Activated CD4-positive, alpha-beta T cell treated with anti-CD3 and anti-CD28 coated beads, Interleukin-2, amount 50 U/mL, for 1 hour (primary cell): Measurements from ENCODE around the gene GALNT10.

Experiments
- DNase-seq: peaks from one replicate; pipeline ENCODE4 v3.0.0-alpha.2; 2020

GALNT10 gene

GRCh38 chr5:154410786-154411185 lies 220.3 kb downstream of the GALNT10 start:
- no peak for DNase-seq

- no peak for DNase-seq
Measured at GRCh38 chr5:154411338-154411737, 220.8 kb downstream of the GALNT10 start.

GRCh38 chr5:154412316-154412715 lies 221.8 kb downstream of the GALNT10 start:
- no peak for DNase-seq

- DNase-seq, result no peak
Measured at GRCh38 chr5:154412925-154413324, 222.4 kb downstream of the GALNT10 start.

GRCh38 chr5:154415114-154415513 lies 224.6 kb downstream of the GALNT10 start:
- no peak for DNase-seq

GRCh38 chr5:154418344-154418820 lies 227.8 kb downstream of the GALNT10 start:
- DNase-seq, result no peak

GRCh38 chr5:154419236-154419635 lies 228.7 kb downstream of the GALNT10 start:
- no peak for DNase-seq

GRCh38 chr5:154421868-154422267 lies 231.3 kb downstream of the GALNT10 start:
- no peak for DNase-seq

- DNase-seq, result no peak
Measured at GRCh38 chr5:154422298-154422697, 231.8 kb downstream of the GALNT10 start.

- DNase-seq, result no peak
Measured at GRCh38 chr5:154428208-154428607, 237.7 kb downstream of the GALNT10 start.

GRCh38 chr5:154429341-154429740 lies 238.8 kb downstream of the GALNT10 start:
- no peak for DNase-seq

- no peak for DNase-seq
Measured at GRCh38 chr5:154430466-154430865, 239.9 kb downstream of the GALNT10 start.

- no peak for DNase-seq
Measured at GRCh38 chr5:154430961-154431630, 240.6 kb downstream of the GALNT10 start.

- DNase-seq, result no peak
Measured at GRCh38 chr5:154435226-154435625, 244.7 kb downstream of the GALNT10 start.

GRCh38 chr5:154437281-154437965 lies 246.9 kb downstream of the GALNT10 start:
- no peak for DNase-seq

GRCh38 chr5:154440540-154440939 lies 250.0 kb downstream of the GALNT10 start:
- no peak for DNase-seq

- no peak for DNase-seq
Measured at GRCh38 chr5:154442801-154443200, 252.3 kb downstream of the GALNT10 start.

- DNase-seq, result peak; percentile 4
Measured at GRCh38 chr5:154444556-154445421, 254.3 kb downstream of the GALNT10 start.

GRCh38 chr5:154445422-154446194 lies 255.1 kb downstream of the GALNT10 start, which contains the start of gene SAP30L:
Gene SAP30L, plus strand, starts transcription at chr5:154445997. Its CDS starts 608 bp downstream, at chr5:154446605.
- DNase-seq, result peak; percentile 94

- peak; percentile 32 for DNase-seq
Measured at GRCh38 chr5:154446195-154447088, 255.9 kb downstream of the GALNT10 start.

- DNase-seq, result no peak
Measured at GRCh38 chr5:154447089-154447725, 256.7 kb downstream of the GALNT10 start.
